K562 (cell line): Measurements from ENCODE around the gene C1GALT1C1L. TPM values are rescaled to one million over a fixed set of nuclear protein-coding genes. Genes with fewer than 3 reads are reported as not detected.

Experiments
- CXXC5 ChIP-seq: fragments of 250-450 bp; sonication (Bioruptor Pico); IDR thresholded peaks from 2 replicates; pipeline ENCODE4 v1.8.0; 2022; ENCODE audit warnings: inconsistent platforms, mild to moderate bottlenecking, moderate library complexity
- KLF13 ChIP-seq: fragments of 450-650 bp; IDR thresholded peaks from 2 replicates; pipeline ENCODE4 v1.6.1; 2016; ENCODE audit warnings: missing genetic modification characterization, low read depth, mild to moderate bottlenecking, missing compliant biosample characterization, moderate library complexity, borderline replicate concordance
- ZNF253 ChIP-seq: fragments of 250-450 bp; sonication (Bioruptor Pico); conservative IDR thresholded peaks from 2 replicates; pipeline ENCODE4 v1.6.1; 2021; ENCODE audit warnings: mild to moderate bottlenecking
- polyA plus RNA-seq, 8 experiments: library from polyadenylated mRNA; depleted of rRNA in 4 of 8; stranded (reverse) in 5 of 8; unstranded in 3 of 8; fragments of >200 nt; fragmentation: Nextera tagmentation in 2 of 8; fragmentation: Illumina TruSeq in 1 of 8; extraction: Ambion mirVana in 2 of 8; extraction: Trizol in 1 of 8; gene quantifications; 2 replicates each; pipeline versions ENCODE4 v1.2.1 to v1.2.3, GENCODE V29; 2011 to 2014; ENCODE audit warnings: inconsistent platforms in 1 of 8, missing spikeins in 1 of 8
- total RNA-seq, 7 experiments: library from RNA; depleted of rRNA in 6 of 7; stranded (reverse); fragments of >200 nt in 6 of 7; fragmentation: Illumina TruSeq in 2 of 7; extraction: Trizol in 2 of 7; gene quantifications; 2 replicates each; pipeline versions ENCODE4 v1.2.1 to v1.2.3, GENCODE V29; 2011 to 2021; ENCODE audit warnings: low replicate concordance in 1 of 7
- TF ChIP-seq, protein P1 (sequence below): fragments of 450-650 bp; IDR thresholded peaks from 2 replicates; pipeline ENCODE4 v1.6.1; 2016; ENCODE audit warnings: antibody characterized with exemption
- TF ChIP-seq, protein P2 (sequence below): fragments of 450-650 bp; IDR thresholded peaks from 2 replicates; pipeline ENCODE4 v1.6.1; 2018; ENCODE audit not compliant: partially characterized antibody
- TF ChIP-seq, protein P3 (sequence below): IDR thresholded peaks from 2 replicates; pipeline ENCODE4 v1.6.1; 2011; ENCODE audit not compliant: insufficient read length; ENCODE audit errors: extremely low read depth
- TF ChIP-seq, protein P4 (sequence below): fragments of 450-650 bp; IDR thresholded peaks from 2 replicates; pipeline ENCODE4 v1.6.1; 2016; ENCODE audit warnings: low read depth, mild to moderate bottlenecking, moderate library complexity

The C1GALT1C1L gene
- total and polyA plus RNA-seq, 9 of the 15 experiments (the other 6 are each of a cell fraction or from before 2014, with no cell fraction given) = 1.0 to 4.4 (median 1.9) TPM

- TF ChIP-seq, protein P1, sequence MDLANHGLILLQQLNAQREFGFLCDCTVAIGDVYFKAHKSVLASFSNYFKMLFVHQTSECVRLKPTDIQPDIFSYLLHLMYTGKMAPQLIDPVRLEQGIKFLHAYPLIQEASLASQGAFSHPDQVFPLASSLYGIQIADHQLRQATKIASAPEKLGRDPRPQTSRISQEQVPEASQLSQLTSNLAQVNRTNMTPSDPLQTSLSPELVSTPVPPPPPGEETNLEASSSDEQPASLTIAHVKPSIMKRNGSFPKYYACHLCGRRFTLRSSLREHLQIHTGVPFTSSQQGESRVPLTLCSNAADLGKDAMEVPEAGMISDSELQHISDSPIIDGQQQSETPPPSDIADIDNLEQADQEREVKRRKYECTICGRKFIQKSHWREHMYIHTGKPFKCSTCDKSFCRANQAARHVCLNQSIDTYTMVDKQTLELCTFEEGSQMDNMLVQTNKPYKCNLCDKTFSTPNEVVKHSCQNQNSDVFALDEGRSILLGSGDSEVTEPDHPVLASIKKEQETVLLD = peak; percentile 84
- TF ChIP-seq, protein P2, sequence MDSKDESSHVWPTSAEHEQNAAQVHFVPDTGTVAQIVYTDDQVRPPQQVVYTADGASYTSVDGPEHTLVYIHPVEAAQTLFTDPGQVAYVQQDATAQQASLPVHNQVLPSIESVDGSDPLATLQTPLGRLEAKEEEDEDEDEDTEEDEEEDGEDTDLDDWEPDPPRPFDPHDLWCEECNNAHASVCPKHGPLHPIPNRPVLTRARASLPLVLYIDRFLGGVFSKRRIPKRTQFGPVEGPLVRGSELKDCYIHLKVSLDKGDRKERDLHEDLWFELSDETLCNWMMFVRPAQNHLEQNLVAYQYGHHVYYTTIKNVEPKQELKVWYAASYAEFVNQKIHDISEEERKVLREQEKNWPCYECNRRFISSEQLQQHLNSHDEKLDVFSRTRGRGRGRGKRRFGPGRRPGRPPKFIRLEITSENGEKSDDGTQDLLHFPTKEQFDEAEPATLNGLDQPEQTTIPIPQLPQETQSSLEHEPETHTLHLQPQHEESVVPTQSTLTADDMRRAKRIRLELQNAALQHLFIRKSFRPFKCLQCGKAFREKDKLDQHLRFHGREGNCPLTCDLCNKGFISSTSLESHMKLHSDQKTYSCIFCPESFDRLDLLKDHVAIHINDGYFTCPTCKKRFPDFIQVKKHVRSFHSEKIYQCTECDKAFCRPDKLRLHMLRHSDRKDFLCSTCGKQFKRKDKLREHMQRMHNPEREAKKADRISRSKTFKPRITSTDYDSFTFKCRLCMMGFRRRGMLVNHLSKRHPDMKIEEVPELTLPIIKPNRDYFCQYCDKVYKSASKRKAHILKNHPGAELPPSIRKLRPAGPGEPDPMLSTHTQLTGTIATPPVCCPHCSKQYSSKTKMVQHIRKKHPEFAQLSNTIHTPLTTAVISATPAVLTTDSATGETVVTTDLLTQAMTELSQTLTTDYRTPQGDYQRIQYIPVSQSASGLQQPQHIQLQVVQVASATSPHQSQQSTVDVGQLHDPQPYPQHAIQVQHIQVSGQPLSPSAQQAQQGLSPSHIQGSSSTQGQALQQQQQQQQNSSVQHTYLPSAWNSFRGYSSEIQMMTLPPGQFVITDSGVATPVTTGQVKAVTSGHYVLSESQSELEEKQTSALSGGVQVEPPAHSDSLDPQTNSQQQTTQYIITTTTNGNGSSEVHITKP = peak; percentile 95
- TF ChIP-seq ZNF253 (CRISPR knock-in tag) (0 out of 2 replicates have a peak, but pooled peaks have one; percentile 40), KLF13 (tag) (no peak), CXXC5 (CRISPR knock-in tag) (peak; percentile 84)
- TF ChIP-seq, protein P3, sequence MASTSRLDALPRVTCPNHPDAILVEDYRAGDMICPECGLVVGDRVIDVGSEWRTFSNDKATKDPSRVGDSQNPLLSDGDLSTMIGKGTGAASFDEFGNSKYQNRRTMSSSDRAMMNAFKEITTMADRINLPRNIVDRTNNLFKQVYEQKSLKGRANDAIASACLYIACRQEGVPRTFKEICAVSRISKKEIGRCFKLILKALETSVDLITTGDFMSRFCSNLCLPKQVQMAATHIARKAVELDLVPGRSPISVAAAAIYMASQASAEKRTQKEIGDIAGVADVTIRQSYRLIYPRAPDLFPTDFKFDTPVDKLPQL = no peak
- TF ChIP-seq, protein P4, sequence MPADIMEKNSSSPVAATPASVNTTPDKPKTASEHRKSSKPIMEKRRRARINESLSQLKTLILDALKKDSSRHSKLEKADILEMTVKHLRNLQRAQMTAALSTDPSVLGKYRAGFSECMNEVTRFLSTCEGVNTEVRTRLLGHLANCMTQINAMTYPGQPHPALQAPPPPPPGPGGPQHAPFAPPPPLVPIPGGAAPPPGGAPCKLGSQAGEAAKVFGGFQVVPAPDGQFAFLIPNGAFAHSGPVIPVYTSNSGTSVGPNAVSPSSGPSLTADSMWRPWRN = peak; percentile 95
- TF ChIP-seq, all 486 proteins: peak for 158
Observed at GRCh38 chr2:43724728-43725526, 48.7 kb upstream of the C1GALT1C1L start (continued).
